ENCODE measurements around the gene RCBTB1.

The RCBTB1 gene

DNA sequence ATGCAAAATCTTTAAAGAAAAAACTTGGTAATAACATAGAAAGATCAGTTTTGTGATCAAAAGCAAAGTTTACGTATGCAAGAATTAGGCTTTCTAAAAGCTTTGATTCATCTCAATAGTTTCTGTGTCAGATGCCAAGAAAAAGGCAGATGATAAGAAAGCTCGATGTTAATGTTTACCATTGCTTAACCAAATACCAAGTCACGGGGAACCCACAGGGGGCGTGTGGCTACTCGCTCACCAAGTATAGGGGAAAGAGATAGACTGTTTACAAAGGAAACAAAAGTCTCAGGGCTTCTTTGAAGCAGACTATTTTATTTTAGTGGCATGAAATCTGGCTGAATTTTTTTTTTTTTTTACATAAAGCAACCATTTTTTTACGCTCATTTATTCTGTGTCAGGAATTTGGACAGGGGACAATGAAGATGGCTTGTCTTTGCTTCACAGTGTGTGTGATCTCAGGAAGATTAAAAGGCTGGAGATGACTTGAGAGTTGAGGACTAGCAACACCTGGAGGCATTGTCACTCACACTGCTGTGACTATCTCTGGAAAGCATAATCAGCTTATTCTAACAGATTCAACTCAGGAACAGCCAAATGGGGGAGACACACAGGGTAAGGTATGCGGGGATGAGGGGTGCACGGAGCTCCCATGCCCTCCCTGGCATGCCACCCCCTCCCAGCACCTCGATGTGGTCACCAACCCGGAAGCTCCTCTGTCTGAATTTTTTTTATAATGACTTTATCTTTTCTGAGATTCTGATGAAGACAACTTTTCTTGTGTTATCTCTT is 24.9 kb downstream of the RCBTB1 start:
- Mint-ChIP-seq H3K4me3 (no peak overlapping the region), H3K27ac (no peak overlapping the region), H3K27me3 (no peaks in the 10 kb centered on the region), H3K4me1 (peaks cover 3% of the 10 kb centered on the region), H3K9me3 (peaks cover 2% of the 10 kb centered on the region), H3K36me3 (peaks cover 44% of the 10 kb centered on the region)
- DNase-seq: no peak
- CTCF ChIA-PET: interaction anchor here (0.6 to 1.4 kb wide), 3 partner anchors 10 to 43 kb away, joined by 3 to 6 read pairs (median 4); no protein-coding TSS in a partner anchor

DNA sequence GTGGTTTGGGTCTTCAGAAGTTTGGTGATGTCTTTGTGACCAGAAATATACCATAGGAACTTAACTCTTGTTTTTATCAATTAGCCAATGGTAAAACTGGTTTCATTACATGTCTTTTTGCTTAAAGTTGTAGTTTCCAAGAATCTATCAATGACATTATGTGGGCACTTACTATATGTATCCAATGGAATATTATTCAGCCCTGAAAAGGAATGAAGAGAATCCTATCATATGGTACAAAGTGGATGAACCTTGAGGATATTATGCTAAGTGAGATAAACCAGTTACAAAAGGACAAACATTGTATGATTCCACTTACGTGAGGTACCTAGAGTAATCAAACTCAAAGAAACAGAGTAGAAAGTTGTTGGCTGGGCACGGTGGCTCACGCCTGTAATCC is 26.4 kb downstream of the RCBTB1 start:
- Mint-ChIP-seq H3K27ac (no peak overlapping the region), H3K27me3 (no peaks in the 10 kb centered on the region), H3K4me1 (peaks cover 3% of the 10 kb centered on the region), H3K9me3 (peaks cover 2% of the 10 kb centered on the region), H3K36me3 (peaks cover 43% of the 10 kb centered on the region), H3K4me3 (no peak overlapping the region)
- DNase-seq: no peak
- CTCF ChIA-PET: no interaction called here

DNA sequence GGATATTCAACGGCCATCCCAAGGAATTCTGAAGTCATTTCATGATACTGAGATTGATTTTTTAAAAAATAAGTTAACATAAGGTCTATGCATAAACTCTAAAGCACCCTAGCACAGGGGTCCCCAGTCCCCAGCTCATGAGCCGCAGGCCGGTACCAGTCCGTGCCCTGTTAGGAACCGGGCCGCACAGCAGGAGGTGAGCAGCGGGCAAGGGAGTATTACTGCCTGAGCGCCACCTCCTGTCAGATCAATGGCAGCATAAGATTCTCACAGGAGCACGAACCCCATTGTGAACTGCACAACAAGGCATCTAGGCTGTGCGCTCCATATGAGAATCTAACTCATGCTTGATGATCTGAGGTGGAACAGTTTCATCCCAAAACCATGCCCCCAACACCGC is 31.0 kb downstream of the RCBTB1 start:
- Mint-ChIP-seq H3K27me3 (no peaks in the 10 kb centered on the region), H3K4me3 (no peak overlapping the region), H3K9me3 (peaks cover 2% of the 10 kb centered on the region), H3K27ac (no peak overlapping the region), H3K4me1 (no peaks in the 10 kb centered on the region), H3K36me3 (peaks cover 29% of the 10 kb centered on the region)
- DNase-seq: no peak
- CTCF ChIA-PET: no interaction called here

DNA sequence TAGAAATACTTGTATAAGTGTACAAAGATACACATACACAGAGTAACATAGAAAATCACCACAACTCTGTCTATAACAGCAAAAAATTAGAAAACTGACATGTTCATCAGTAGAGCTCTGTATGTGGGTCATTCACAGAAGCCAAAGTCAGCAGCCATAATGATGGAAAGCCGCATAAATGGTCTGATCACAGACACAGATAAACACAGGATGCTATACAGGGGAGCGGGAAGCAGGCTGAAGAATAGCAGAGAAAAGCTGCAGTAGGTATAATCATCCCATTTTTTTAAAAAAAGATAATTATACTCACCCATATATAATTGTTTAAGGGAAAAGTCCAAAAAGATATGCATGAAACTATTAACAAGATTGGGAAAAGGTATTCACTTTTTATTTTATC is 31.5 kb downstream of the RCBTB1 start:
- Mint-ChIP-seq H3K36me3 (peaks cover 27% of the 10 kb centered on the region), H3K27me3 (no peaks in the 10 kb centered on the region), H3K9me3 (no peaks in the 10 kb centered on the region), H3K4me1 (no peaks in the 10 kb centered on the region), H3K27ac (no peak overlapping the region), H3K4me3 (no peak overlapping the region)
- DNase-seq: no peak
- CTCF ChIA-PET: no interaction called here

DNA sequence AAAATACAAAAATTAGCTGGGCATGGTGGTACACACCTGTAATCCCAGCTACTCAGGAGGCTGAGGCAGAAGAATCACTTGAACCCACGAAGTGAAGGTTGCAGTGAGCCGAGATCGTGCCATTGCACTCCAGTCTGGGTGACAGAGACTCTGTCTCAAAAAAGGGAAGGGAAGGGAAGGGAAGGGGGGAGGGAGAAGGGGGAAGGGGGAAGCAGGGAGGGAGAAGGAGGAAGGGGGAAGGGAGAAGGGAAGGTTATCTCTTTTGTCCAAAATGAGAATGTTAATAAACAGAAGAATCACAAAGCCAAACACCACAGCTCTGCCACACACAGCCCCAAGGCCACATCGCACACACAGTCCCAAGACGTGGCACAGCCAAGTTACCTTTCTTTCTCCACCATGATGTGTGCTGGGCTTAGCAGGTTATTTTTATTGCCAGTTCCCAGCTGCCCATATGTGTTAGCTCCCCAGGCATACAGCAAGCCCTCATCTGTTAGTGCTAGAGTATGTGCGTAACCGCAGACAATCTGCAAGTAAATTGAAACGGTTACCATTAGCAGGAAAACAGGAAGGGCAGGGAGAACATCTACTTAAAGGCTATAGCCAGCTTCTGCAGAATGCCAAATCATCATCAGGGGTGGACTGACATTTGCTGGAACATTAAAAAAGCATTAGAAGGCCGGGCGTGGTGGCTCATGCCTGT is 34.3 kb downstream of the RCBTB1 start:
- peaks cover 22% of the 10 kb centered on the region for H3K36me3 Mint-ChIP-seq
- no peaks in the 10 kb centered on the region for H3K9me3 Mint-ChIP-seq
- H3K27me3 Mint-ChIP-seq: no peaks in the 10 kb centered on the region
- no peak for DNase-seq
- H3K4me3 Mint-ChIP-seq: no peak overlapping the region
- no peaks in the 10 kb centered on the region for H3K4me1 Mint-ChIP-seq
- H3K27ac Mint-ChIP-seq: no peak overlapping the region
- CTCF ChIA-PET: interaction anchor here (1.2 kb wide), 1 partner anchor 10 kb away, joined by 3 read pairs; no protein-coding TSS in a partner anchor

DNA sequence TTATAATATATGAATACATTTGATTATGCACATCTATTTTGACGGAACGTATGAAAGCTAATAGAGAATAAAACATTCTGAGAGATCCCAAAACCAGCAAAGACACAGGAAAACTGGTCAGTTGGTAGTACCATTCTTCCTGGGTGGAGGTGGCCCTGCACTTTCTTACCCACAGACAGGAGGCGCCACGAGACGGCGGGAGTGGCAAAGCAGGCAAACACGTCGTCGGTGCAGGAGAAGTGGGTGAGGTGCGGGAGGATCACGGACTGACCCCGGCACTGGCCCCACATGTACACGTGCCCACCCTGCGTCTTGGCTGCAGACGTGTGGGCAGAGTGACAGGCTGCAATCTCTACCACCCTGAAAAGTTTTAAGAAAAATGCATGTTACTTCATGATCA is 36.1 kb downstream of the RCBTB1 start:
- CTCF ChIA-PET: interaction anchor here (0.7 to 1.2 kb wide), 2 partner anchors 53 to 77 kb away, joined by 3 read pairs; no protein-coding TSS in a partner anchor
- Mint-ChIP-seq H3K4me3 (no peak overlapping the region), H3K4me1 (no peaks in the 10 kb centered on the region), H3K36me3 (peaks cover 28% of the 10 kb centered on the region), H3K9me3 (no peaks in the 10 kb centered on the region), H3K27me3 (no peaks in the 10 kb centered on the region), H3K27ac (no peak overlapping the region)
- no peak for DNase-seq

DNA sequence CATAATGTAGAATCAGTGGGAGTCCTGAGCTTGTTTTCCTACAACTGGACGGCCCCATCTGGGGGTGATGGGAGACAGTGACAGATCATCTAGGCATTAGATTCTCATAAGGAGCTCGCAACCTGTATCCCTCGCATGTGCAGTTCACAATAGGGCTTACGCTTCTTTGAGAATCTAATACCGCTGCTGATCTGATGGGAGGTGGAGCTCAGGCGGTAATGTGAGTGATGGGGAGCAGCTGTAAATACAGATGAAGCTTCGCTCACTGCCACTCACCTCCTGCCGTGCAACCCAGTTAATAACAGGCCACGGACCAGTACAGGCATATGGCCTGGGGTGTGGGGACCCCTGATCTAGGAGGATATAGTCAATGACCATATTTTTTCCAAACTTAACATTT is 38.8 kb downstream of the RCBTB1 start:
- no peaks in the 10 kb centered on the region for H3K9me3 Mint-ChIP-seq
- DNase-seq: no peak
- no peaks in the 10 kb centered on the region for H3K27me3 Mint-ChIP-seq
- CTCF ChIA-PET: interaction anchor here (0.7 to 1.0 kb wide), 2 partner anchors 11 to 390 kb away, joined by 3 to 4 read pairs; partner anchors contain the start of gene SPRYD7
- H3K4me3 Mint-ChIP-seq: no peak overlapping the region
- H3K27ac Mint-ChIP-seq: no peak overlapping the region
- H3K36me3 Mint-ChIP-seq: peaks cover 27% of the 10 kb centered on the region
- no peaks in the 10 kb centered on the region for H3K4me1 Mint-ChIP-seq

DNA sequence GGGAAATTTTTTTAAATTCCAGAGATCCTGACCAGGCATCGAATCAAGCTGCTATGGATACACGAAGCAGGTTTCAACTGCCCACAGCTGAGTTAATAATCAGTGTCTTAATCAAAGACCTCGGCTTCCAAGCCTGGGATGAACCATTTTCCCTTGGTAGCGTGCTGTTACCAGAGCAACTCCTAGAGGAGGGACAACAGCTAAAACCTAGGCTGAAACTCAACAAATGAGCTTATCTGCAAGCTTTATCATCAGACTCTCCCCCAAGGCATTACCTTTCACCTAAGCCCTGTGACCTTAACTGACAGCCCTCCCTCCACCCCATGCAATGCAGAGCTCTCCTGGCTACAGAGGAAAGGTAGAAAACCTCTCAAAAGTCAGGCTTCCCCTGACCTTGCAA is 39.7 kb downstream of the RCBTB1 start:
- CTCF ChIA-PET: no interaction called here
- DNase-seq: no peak
- no peaks in the 10 kb centered on the region for H3K27me3 Mint-ChIP-seq
- H3K9me3 Mint-ChIP-seq: no peaks in the 10 kb centered on the region
- H3K27ac Mint-ChIP-seq: no peak overlapping the region
- peaks cover 5% of the 10 kb centered on the region for H3K4me1 Mint-ChIP-seq
- peaks cover 25% of the 10 kb centered on the region for H3K36me3 Mint-ChIP-seq
- no peak overlapping the region for H3K4me3 Mint-ChIP-seq

DNA sequence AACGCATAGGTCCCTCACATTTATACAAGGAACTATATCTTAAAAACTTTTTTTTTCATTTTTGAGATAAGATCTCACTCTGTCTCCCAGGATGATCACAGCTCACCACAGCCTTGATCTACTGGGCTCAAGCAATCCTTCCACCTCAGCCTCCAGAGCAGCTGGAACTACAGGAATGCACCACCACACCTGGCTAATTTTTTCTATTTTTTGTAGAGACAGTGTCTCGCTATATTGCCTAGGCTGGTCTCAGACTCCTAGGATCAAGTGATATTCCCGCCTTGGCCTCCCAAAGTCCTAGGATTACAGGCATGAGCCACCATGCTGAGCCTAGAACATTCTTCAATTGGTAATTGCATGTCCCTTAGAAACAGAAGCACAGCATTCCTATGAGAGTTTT is 41.7 kb downstream of the RCBTB1 start:
- Mint-ChIP-seq H3K36me3 (peaks cover 25% of the 10 kb centered on the region), H3K4me3 (no peak overlapping the region), H3K27ac (no peak overlapping the region), H3K9me3 (no peaks in the 10 kb centered on the region), H3K4me1 (peaks cover 21% of the 10 kb centered on the region), H3K27me3 (no peaks in the 10 kb centered on the region)
- no peak for DNase-seq
- CTCF ChIA-PET: no interaction called here

DNA sequence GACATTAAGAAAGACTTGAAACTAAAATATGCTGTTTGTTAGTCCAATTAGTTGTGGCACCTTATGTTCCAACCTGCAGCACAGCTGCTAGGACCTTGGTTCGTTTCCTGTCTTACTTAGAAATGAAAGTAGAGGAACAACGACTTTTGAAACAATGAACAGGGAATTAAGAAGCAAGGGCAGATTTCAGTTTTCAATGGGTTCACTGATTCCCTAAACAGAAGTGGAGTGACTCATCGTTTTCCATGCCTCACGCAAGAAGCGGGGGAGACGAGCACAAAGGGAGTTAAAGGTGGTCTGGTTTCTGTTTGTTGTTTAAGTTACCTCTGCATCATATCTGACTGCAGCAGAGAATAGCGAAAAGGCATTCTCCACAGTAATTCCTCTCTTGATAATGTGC is 44.8 kb downstream of the RCBTB1 start:
- H3K27ac Mint-ChIP-seq: peak overlapping the region; percentile 85
- peak; percentile 29 for DNase-seq
- CTCF ChIA-PET: interaction anchor here (0.9 to 1.4 kb wide), 2 partner anchors 15 to 20 kb away, joined by 4 read pairs; no protein-coding TSS in a partner anchor
- peaks cover 21% of the 10 kb centered on the region for H3K4me1 Mint-ChIP-seq
- peak overlapping the region; percentile 60 for H3K4me3 Mint-ChIP-seq
- no peaks in the 10 kb centered on the region for H3K27me3 Mint-ChIP-seq
- H3K9me3 Mint-ChIP-seq: no peaks in the 10 kb centered on the region
- peaks cover 25% of the 10 kb centered on the region for H3K36me3 Mint-ChIP-seq

DNA sequence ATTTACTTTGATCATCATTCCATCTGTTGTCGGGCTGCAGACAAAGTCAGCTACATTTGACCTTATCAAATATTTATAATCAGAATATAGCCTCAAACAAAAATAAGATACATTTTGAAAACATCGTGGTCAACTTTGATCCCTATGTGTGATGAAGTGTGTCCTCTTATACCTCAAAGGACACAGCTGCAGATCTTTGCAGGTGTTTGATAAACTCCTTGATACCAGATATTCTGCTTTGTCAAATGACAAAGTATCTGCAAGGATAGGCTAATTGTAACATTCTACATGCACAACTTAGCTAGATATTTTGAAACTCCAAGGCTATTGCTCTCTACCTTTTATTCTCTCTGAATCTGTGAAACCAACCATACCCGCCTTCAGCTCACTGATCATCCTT is 45.6 kb downstream of the RCBTB1 start:
- CTCF ChIA-PET: interaction anchor here (0.9 to 1.4 kb wide), 5 partner anchors 12 to 239 kb away, joined by 4 read pairs; no protein-coding TSS in a partner anchor
- Mint-ChIP-seq H3K27ac (peak overlapping the region; percentile 34), H3K27me3 (no peaks in the 10 kb centered on the region), H3K36me3 (peaks cover 29% of the 10 kb centered on the region), H3K4me3 (no peak overlapping the region), H3K9me3 (no peaks in the 10 kb centered on the region), H3K4me1 (peaks cover 21% of the 10 kb centered on the region)
- no peak for DNase-seq

DNA sequence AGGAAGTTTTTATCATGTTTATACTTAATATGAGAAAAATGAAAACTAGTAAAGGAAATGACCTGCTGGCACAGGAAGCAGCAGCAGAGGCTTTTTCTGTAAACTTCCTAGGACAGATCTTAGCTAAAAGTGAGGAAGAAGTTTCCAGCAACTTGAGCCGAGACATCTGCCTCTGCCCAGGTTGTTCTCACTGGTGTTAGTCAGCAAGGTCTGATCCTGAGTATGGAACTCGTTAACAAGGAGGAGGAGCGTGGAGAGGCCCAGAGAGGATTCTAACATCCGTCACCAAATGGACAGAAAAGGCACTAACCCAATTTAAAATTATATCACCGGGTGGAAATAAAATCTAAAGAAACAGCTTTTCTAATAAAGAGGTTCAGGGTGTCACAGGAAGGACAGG is 46.0 kb downstream of the RCBTB1 start:
- no peak for DNase-seq
- Mint-ChIP-seq H3K4me3 (no peak overlapping the region), H3K9me3 (no peaks in the 10 kb centered on the region), H3K4me1 (peaks cover 21% of the 10 kb centered on the region), H3K36me3 (peaks cover 28% of the 10 kb centered on the region), H3K27me3 (no peaks in the 10 kb centered on the region), H3K27ac (peak overlapping the region; percentile 34)
- CTCF ChIA-PET: interaction anchor here (1.2 to 1.4 kb wide), 4 partner anchors 11 to 239 kb away, joined by 4 read pairs; no protein-coding TSS in a partner anchor

DNA sequence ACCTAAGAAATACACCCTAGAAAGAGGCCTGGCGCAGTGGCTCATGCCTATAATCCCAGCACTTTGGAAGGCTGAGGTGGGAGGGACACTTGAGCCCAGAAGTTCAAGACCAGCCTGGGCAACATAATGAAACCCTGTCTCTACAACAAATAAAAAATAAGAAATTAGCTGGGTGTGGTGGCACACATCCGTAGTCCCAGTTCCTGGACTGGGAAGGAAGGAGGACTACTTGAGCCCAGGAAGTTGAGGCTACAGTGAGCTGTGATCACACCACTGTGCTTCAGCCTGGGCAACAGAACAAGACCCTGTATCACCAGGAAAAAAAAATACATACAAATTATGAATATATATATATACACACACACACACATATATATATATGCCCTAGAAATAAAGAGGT is 47.0 kb downstream of the RCBTB1 start:
- no peak for DNase-seq
- H3K27me3 Mint-ChIP-seq: no peaks in the 10 kb centered on the region
- H3K27ac Mint-ChIP-seq: no peak overlapping the region
- H3K4me1 Mint-ChIP-seq: peaks cover 27% of the 10 kb centered on the region
- H3K36me3 Mint-ChIP-seq: peaks cover 35% of the 10 kb centered on the region
- H3K9me3 Mint-ChIP-seq: no peaks in the 10 kb centered on the region
- CTCF ChIA-PET: interaction anchor here (1.4 kb wide), 1 partner anchor 238 kb away, joined by 4 read pairs; no protein-coding TSS in a partner anchor
- H3K4me3 Mint-ChIP-seq: no peak overlapping the region

DNA sequence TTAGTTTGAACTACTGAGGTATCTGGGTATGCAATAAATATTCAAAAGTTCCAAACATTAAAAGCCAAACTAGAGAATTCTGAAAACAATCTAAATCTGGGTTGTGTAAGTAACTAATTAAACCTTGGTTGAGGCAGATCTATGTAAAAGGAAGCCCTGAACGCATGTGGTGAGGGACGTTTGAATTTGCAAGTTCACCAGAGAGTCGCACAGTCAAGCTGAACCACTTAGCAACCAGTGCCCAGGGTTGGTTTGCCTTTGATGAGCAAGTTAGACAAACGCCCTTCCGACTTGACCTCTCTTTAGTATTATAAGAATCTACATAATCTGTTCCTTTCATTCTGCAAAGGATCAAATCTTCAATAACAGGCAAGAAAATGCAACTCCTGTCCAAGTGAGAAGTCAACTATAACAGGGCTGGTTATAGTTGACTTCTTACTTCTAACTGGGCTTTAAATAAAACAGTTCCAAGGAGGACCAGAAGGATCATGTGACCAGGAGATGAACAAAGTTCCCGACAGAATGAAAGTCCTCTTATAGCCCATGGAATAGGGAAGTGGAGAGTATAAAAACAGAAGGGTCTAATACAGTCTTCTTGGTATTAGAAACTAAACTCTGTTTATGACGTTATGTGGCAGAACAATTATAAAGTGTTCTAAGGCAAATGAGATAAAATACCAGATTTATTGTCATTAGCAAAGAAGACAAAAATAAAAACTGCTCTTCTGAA is 49.0 kb downstream of the RCBTB1 start:
- no peak overlapping the region for H3K4me3 Mint-ChIP-seq
- no peaks in the 10 kb centered on the region for H3K27me3 Mint-ChIP-seq
- no peak overlapping the region for H3K27ac Mint-ChIP-seq
- H3K36me3 Mint-ChIP-seq: peaks cover 42% of the 10 kb centered on the region
- no peaks in the 10 kb centered on the region for H3K9me3 Mint-ChIP-seq
- no peak for DNase-seq
- CTCF ChIA-PET: interaction anchor here (1.4 kb wide), 1 partner anchor 10 kb away, joined by 3 read pairs; no protein-coding TSS in a partner anchor
- peaks cover 35% of the 10 kb centered on the region for H3K4me1 Mint-ChIP-seq
